ENCODE measurements around the gene USP14. TPM values are rescaled to one million over a fixed set of nuclear protein-coding genes. Genes with fewer than 3 reads are reported as not detected.
"Not testable (repeated sequence)": the region's sequence is repeated elsewhere in the genome, so short reads cannot be mapped to it uniquely, and the experiment has no call there.

The USP14 gene
- total and polyA plus RNA-seq, 9 donors: 26.0 to 60.0 (median 55.4) TPM

DNA sequence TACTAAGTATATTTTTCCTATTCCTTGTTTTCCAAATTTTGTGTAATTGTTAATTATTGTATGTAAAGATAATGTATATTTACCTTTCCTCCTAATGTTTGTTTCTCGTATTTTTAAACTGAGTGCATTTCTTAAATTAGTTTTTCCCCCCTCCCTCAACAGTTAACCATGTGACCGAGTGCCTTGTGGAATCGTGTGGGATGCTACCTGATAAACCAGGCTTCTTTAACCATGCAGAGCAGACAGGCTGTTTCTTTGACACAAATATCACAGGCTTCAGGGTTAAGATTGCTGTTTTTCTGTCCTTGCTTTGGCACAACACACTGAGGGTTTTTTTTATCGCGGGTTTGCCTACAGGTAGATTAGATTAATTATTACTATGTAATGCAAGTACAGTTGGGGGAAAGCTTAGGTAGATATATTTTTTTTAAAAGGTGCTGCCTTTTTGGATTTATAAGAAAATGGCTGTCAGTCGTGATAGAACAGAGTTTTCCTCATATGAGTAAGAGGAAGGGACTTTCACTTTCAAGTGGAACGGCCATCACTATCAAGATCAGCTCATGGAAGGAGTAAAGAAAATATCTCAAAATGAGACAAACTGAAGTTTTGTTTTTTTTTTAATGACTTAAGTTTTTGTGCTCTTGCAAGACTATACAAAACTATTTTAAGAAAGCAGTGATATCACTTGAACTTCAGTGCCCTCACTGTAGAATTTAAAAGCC lies 37.7 kb upstream of the USP14 start:
- not testable (repeated sequence) for H3K27me3 ChIP-seq (ENCODE audit: control insufficient read depth, insufficient read depth, low read length); H3K36me3 ChIP-seq (ENCODE audit: control insufficient read depth, insufficient read depth, low read length)
- WGBS (ENCODE audit: insufficient coverage): no CpG with 5 or more reads among the region's 7 CpGs

DNA sequence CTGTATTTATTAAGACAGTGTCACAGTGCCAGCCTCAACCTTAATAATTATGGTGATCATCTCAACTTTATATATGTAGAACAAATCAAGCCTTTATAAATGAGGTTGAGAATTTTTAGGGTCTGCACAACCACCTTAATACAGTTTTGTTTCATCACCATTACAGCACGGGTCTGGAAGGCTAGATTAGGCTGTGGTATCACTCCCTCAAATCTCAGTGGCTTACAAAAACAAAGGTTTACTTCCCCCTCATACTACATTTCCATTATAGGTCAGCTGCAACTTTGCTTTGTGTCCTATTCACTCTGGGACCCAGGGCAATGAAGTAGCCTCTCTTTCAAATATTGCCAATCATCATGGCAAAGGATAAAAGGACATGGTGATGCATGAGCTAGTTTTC lies 23.3 kb upstream of the USP14 start:
- Histone ChIP-seq H3K9me3 (replicated peaks; ENCODE audit: control insufficient read depth, low read depth, low read length) (no peaks in the 10 kb centered on the region), H3K4me1 (ENCODE audit: control insufficient read depth, insufficient read depth, low read length) (no peaks in the 10 kb centered on the region), H3K36me3 (ENCODE audit: control insufficient read depth, insufficient read depth, low read length) (no peaks in the 10 kb centered on the region), H3K27me3 (ENCODE audit: control insufficient read depth, insufficient read depth, low read length) (no peaks in the 10 kb centered on the region), H3K27ac (ENCODE audit: low read length) (no peak overlapping the region), H3K4me3 (ENCODE audit: low read length) (no peak overlapping the region)
- WGBS (ENCODE audit: insufficient coverage): 40% methylated on average over 1 of the region's 1 CpG
- no peak for DNase-seq

More for the DNA sequence above, 37.7 kb upstream of the USP14 start:
- H3K4me1 ChIP-seq (ENCODE audit: control insufficient read depth, insufficient read depth, low read length); DNase-seq; H3K27ac ChIP-seq (ENCODE audit: low read length); H3K4me3 ChIP-seq (ENCODE audit: low read length); H3K9me3 ChIP-seq (replicated peaks; ENCODE audit: control insufficient read depth, low read depth, low read length): not testable (repeated sequence)

DNA sequence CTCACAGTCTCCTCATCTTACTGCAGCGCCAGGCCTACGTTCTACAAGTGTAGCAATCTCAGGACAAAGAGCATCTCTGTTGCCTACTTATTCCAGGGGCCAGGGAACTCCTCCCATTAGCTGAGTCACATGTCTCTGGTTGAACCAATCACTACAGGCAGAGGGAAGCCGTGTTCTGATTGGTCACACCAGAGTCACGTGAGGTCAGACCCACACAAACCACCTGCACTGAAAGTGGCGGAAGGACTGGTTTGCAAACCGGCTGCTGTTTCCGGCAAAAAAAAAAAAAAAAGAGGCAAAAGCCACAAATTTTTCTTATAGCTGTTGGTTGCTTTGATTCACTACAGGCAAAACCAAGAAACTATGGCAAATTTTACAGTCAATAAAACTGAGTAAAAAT lies 21.9 kb upstream of the USP14 start:
- Histone ChIP-seq H3K27me3 (ENCODE audit: control insufficient read depth, insufficient read depth, low read length) (no peaks in the 10 kb centered on the region), H3K4me1 (ENCODE audit: control insufficient read depth, insufficient read depth, low read length) (no peaks in the 10 kb centered on the region), H3K27ac (ENCODE audit: low read length) (no peak overlapping the region), H3K4me3 (ENCODE audit: low read length) (no peak overlapping the region), H3K36me3 (ENCODE audit: control insufficient read depth, insufficient read depth, low read length) (no peaks in the 10 kb centered on the region), H3K9me3 (replicated peaks; ENCODE audit: control insufficient read depth, low read depth, low read length) (no peaks in the 10 kb centered on the region)
- no peak for DNase-seq
- 100% methylated on average over 2 of the region's 7 CpGs for WGBS (ENCODE audit: insufficient coverage)

DNA sequence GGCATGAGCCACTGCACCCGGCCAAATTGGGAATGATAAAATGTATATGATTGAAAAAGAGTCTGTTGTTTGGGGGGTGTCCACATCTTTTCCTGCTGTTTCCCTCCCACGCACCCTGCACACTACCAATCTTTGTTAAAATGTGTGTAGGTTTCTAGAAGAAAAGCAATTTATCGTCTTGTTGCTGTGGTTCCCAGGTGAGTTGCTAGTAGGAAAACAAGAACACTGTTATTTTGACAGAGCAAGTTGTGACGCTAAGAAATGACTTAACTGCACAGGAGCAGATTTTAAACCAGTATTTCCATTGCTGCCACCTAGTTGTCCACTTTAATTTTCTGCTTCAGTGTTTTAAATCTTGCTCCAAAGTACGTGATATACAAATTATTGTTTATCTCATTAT lies 21.0 kb upstream of the USP14 start:
- no peak overlapping the region for H3K4me3 ChIP-seq (ENCODE audit: low read length)
- DNase-seq: no peak
- WGBS (ENCODE audit: insufficient coverage): 80% methylated on average over 1 of the region's 5 CpGs

DNA sequence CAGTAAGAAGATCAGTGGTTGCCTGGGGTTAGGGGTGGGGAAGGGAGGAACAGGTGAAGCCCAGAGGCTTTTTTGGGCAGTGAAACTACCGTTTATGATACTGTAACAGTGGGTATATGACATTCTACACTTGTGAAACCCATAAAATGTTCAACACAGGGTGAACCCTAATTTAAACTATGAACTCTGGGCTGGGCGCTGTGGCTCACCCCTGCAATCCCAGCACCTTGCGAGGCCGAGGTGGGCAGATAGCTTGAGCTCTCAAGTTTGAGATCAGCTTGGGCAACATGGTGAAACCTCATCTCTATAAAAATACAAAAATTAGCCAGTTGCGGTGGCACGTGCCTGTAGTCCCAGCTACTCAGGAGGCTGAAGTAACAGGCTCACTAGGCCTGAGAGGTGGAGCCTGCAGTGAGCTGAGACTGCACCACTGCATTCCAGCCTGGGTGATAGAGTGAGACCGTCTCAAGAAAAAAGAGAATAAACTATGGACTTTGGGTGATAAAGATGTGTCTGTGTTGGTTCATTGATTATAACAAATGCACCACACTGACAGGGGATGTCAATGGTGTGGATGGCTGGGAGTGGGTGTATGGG lies 17.6 kb upstream of the USP14 start:
- no peak for DNase-seq
- Histone ChIP-seq H3K36me3 (ENCODE audit: control insufficient read depth, insufficient read depth, low read length) (no peaks in the 10 kb centered on the region), H3K27ac (ENCODE audit: low read length) (no peak overlapping the region), H3K27me3 (ENCODE audit: control insufficient read depth, insufficient read depth, low read length) (no peaks in the 10 kb centered on the region), H3K9me3 (replicated peaks; ENCODE audit: control insufficient read depth, low read depth, low read length) (no peaks in the 10 kb centered on the region), H3K4me1 (ENCODE audit: control insufficient read depth, insufficient read depth, low read length) (no peaks in the 10 kb centered on the region), H3K4me3 (ENCODE audit: low read length) (no peak overlapping the region)
- WGBS (ENCODE audit: insufficient coverage): 88% methylated on average over 5 of the region's 7 CpGs

More for the DNA sequence above, 21.0 kb upstream of the USP14 start:
- H3K27me3 ChIP-seq (ENCODE audit: control insufficient read depth, insufficient read depth, low read length): no peaks in the 10 kb centered on the region
- H3K9me3 ChIP-seq (replicated peaks; ENCODE audit: control insufficient read depth, low read depth, low read length): no peaks in the 10 kb centered on the region
- no peaks in the 10 kb centered on the region for H3K36me3 ChIP-seq (ENCODE audit: control insufficient read depth, insufficient read depth, low read length)
- H3K27ac ChIP-seq (ENCODE audit: low read length): no peak overlapping the region
- H3K4me1 ChIP-seq (ENCODE audit: control insufficient read depth, insufficient read depth, low read length): no peaks in the 10 kb centered on the region

DNA sequence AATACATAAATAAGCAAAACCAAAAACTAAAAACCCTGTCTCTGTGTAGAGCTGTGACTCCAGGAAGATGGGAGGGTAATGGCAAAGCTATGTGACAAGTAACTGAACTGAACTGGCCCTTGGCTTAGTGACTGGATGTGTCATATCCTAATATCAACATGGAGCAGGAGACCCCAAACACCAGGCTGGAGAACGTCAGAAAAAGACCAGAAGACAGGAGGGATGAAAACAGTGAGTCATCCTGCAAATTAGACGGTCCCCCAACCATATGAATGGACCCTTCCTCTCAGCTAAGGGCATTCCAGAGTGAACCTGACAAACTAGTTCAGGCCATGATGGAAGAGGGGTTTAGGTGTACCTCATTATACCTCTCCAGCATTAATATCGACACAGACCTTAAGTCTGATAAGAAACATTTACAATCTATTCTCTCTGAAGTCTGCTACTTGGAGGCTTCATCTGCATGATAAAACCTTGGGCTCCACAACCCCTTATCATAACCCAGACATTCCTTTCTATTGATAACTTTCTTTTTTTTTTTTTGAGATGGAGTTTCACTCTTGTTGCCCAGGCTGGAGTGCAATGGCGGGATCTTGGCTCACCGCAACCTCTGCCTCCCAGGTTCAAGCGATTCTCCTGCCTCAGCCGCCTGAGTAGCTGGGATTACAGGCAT lies 15.6 kb upstream of the USP14 start:
- not testable (repeated sequence) for H3K4me3 ChIP-seq (ENCODE audit: low read length); H3K4me1 ChIP-seq (ENCODE audit: control insufficient read depth, insufficient read depth, low read length); H3K27me3 ChIP-seq (ENCODE audit: control insufficient read depth, insufficient read depth, low read length); H3K27ac ChIP-seq (ENCODE audit: low read length); DNase-seq; H3K9me3 ChIP-seq (replicated peaks; ENCODE audit: control insufficient read depth, low read depth, low read length); H3K36me3 ChIP-seq (ENCODE audit: control insufficient read depth, insufficient read depth, low read length)
- WGBS (ENCODE audit: insufficient coverage): no CpG with 5 or more reads among the region's 7 CpGs

DNA sequence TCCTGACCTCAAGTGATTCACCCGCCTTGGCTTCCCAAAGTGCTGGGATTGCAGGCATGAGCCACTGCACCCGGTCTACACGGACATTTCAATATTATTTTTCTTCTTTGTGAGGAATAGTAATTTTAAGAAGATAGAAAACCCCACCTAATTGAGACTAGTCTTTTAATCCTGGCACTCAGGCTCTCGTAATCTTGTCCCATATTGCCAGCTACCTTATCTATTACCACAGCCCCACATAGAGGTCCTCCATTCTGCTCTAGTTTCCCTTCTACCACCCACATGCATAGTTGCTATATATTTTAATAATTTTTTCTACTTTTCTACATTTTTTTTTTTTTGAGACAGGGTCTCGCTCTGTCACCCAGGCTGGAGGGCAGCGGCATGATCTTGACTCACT lies 9.5 kb upstream of the USP14 start:
- Histone ChIP-seq H3K27me3 (ENCODE audit: control insufficient read depth, insufficient read depth, low read length) (peaks cover 2% of the 10 kb centered on the region), H3K9me3 (replicated peaks; ENCODE audit: control insufficient read depth, low read depth, low read length) (no peaks in the 10 kb centered on the region), H3K36me3 (ENCODE audit: control insufficient read depth, insufficient read depth, low read length) (no peaks in the 10 kb centered on the region), H3K4me1 (ENCODE audit: control insufficient read depth, insufficient read depth, low read length) (no peaks in the 10 kb centered on the region), H3K27ac (ENCODE audit: low read length) (no peak overlapping the region), H3K4me3 (ENCODE audit: low read length) (no peak overlapping the region)
- 100% methylated on average over 2 of the region's 6 CpGs for WGBS (ENCODE audit: insufficient coverage)
- no peak for DNase-seq

DNA sequence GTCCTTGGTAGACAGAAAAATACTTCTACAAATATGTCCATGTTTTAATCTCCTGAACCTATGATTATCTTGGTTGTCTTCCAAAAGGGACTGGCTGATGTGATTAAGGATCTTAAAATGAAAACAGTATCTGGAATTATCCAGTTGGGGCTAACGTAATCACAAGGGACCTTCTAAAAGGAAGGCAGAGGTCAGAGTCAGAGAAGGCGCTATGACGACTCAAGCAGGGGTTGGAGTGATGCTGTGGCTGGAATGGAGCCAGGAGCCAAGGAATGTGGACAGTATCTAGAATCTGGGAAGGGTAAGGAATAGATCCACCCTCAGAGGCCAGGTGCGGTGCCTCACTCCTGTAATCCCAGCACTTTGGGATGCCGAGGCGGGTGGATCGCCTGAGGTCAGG lies 4.2 kb upstream of the USP14 start:
- Histone ChIP-seq H3K9me3 (replicated peaks; ENCODE audit: control insufficient read depth, low read depth, low read length) (no peaks in the 10 kb centered on the region), H3K4me3 (ENCODE audit: low read length) (no peak overlapping the region), H3K36me3 (ENCODE audit: control insufficient read depth, insufficient read depth, low read length) (no peaks in the 10 kb centered on the region), H3K27me3 (ENCODE audit: control insufficient read depth, insufficient read depth, low read length) (peaks cover 2% of the 10 kb centered on the region), H3K4me1 (ENCODE audit: control insufficient read depth, insufficient read depth, low read length) (no peaks in the 10 kb centered on the region), H3K27ac (ENCODE audit: low read length) (no peak overlapping the region)
- DNase-seq: peak; percentile 8
- 56% methylated on average over 5 of the region's 7 CpGs for WGBS (ENCODE audit: insufficient coverage)

DNA sequence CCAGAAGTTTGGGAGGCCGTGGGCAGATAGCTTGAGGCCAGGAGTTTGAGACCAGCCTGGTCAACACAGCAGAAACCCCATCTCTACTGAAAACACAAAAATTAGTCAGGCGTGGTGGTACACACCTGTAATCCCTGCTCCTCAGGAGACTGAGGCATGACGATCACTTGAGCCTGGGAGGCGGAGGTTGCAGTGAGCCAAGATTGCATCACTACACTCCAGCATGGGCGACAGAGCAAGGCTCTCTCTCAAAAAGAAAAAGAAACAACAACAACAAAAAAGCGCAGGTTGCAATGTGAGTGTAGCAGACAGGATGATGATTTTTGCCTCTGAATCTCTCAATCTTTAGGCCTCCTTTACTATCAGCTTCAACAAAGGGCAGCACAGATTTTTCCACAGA lies 2.7 kb upstream of the USP14 start:
- H3K4me3 ChIP-seq (ENCODE audit: low read length): no peak overlapping the region
- H3K27ac ChIP-seq (ENCODE audit: low read length): no peak overlapping the region
- peaks cover 2% of the 10 kb centered on the region for H3K27me3 ChIP-seq (ENCODE audit: control insufficient read depth, insufficient read depth, low read length)
- whole genome bisulfite sequencing (ENCODE audit: insufficient coverage): no CpG with 5 or more reads among the region's 6 CpGs
- no peaks in the 10 kb centered on the region for H3K9me3 ChIP-seq (replicated peaks; ENCODE audit: control insufficient read depth, low read depth, low read length)
- H3K4me1 ChIP-seq (ENCODE audit: control insufficient read depth, insufficient read depth, low read length): peaks cover 6% of the 10 kb centered on the region
- no peaks in the 10 kb centered on the region for H3K36me3 ChIP-seq (ENCODE audit: control insufficient read depth, insufficient read depth, low read length)
- no peak for DNase-seq

DNA sequence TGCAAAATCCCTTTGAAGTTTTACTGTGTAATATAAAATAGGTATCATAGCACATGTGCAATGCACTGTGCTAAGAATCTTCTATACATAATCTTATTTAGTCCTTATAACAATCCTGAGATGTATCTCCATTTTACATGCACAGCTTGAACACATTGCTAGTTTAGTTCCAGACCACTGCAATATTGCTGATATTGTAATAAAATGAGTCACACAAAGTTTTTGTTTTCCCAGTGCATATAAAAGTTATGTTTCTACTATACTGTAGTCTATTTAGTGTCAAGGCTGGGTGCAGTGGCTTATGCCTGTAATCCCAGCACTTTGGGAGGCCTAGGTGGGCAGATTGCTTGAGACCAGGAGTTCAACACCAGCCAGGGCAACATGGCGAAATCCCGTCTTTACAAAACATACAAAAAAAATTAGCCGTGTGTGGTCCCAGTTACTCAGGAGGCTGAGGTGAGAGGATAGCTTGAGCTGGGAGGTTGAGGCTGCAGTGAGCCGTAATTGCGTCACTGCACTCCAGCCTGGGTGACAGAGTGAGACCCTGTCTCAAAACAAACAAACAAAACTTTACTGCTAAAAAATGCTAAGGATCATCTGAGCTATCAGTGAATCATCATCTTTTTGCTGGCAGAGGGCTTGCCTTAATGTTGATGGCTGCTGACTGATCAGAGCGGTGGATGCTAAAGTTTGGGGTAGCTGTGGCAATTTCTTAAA lies 1.7 kb upstream of the USP14 start:
- Histone ChIP-seq H3K36me3 (ENCODE audit: control insufficient read depth, insufficient read depth, low read length) (no peaks in the 10 kb centered on the region), H3K27me3 (ENCODE audit: control insufficient read depth, insufficient read depth, low read length) (no peaks in the 10 kb centered on the region), H3K27ac (ENCODE audit: low read length) (no peak overlapping the region), H3K9me3 (replicated peaks; ENCODE audit: control insufficient read depth, low read depth, low read length) (no peaks in the 10 kb centered on the region), H3K4me3 (ENCODE audit: low read length) (no peak overlapping the region), H3K4me1 (ENCODE audit: control insufficient read depth, insufficient read depth, low read length) (peaks cover 6% of the 10 kb centered on the region)
- 100% methylated on average over 1 of the region's 6 CpGs for WGBS (ENCODE audit: insufficient coverage)
- no peak for DNase-seq

All from muscle of leg (tissue), 11 donors.